ENCODE measurements around the gene CNTN2. TPM values are rescaled to one million over a fixed set of nuclear protein-coding genes. Genes with fewer than 3 reads are reported as not detected.

CNTN2 gene
- total RNA-seq, 2 experiments from 2014 or later = not detected

DNA sequence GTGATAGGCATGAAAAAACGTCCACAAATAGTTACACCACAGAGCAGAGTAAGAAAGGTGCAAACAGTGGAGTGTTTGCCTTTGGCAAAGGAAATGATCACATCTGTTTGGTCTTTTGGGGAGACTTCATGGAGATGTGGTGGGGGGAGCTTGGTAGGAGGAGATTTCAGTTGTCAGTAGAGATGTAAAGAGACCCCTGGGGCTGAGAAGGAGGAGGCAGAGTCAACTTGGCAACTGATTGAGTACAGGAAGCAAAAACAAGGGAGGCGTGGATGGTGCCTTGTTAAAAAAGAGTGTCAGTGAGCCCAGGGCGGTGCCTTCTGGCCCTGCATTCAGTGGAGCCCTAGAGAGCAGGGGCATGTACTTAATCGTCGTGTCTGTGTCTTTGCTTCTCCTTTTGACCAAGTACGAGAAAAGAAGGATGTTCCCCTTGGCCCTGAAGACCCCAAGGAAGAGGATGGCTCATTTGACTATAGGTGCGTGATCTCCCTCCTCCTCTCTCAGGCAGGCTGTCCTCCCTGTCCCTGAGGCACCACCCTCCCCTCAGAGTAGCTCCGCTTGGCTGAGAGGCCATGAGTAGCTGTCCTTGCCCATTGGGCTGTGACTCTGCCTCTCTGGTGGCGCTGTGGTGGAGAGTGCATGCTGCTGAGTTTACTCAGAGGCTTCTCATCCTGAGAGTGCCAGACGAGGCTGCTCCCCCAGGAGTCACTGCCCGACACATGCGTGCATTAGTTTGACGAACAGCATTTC lies 30.4 kb upstream of the CNTN2 start:
- Mint-ChIP-seq H3K27ac (no peak overlapping the region), H3K4me3 (no peak overlapping the region), H3K27me3 (no peaks in the 10 kb centered on the region), H3K36me3 (ENCODE audit: low read depth) (no peaks in the 10 kb centered on the region), H3K9me3 (no peaks in the 10 kb centered on the region), H3K4me1 (no peaks in the 10 kb centered on the region)
- CTCF ChIA-PET = no interaction called here
- POLR2A ChIA-PET = no interaction called here
- DNase-seq = no peak

GRCh38 chr1:205013683-205014367 lies 29.2 kb upstream of the CNTN2 start:
- no peak overlapping the region for H3K4me3 Mint-ChIP-seq
- H3K27me3 Mint-ChIP-seq = no peaks in the 10 kb centered on the region
- H3K27ac Mint-ChIP-seq = no peak overlapping the region
- no peaks in the 10 kb centered on the region for H3K4me1 Mint-ChIP-seq
- H3K36me3 Mint-ChIP-seq (ENCODE audit: low read depth) = no peaks in the 10 kb centered on the region
- H3K9me3 Mint-ChIP-seq = no peaks in the 10 kb centered on the region
- no peak for DNase-seq
- ChIA-PET POLR2A (no interaction called here), CTCF (no interaction called here)

DNA sequence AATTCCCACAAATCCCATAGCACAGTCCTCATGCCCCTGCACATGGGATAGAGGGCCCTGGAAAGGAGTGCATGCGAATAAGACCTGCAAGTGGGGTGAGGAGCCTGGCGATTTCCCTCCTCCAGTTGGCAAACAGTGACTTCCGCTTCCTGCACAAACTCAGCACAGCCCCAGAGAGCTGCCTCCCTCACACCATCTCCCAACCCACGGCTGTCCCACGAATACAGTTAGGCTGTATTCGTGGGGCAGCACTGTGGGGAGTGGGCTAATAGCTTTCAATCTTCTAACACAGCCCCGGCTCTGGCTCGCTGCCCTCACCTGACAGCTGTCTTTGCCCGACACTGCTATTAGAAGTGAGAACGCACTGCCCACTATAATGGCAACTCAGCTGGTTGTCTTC lies 28.2 kb upstream of the CNTN2 start:
- DNase-seq = no peak
- H3K4me1 Mint-ChIP-seq = no peaks in the 10 kb centered on the region
- H3K4me3 Mint-ChIP-seq = no peak overlapping the region
- POLR2A ChIA-PET = no interaction called here
- no peak overlapping the region for H3K27ac Mint-ChIP-seq
- no peaks in the 10 kb centered on the region for H3K36me3 Mint-ChIP-seq (ENCODE audit: low read depth)
- no peaks in the 10 kb centered on the region for H3K9me3 Mint-ChIP-seq
- CTCF ChIA-PET = no interaction called here
- no peaks in the 10 kb centered on the region for H3K27me3 Mint-ChIP-seq

GRCh38 chr1:205015241-205015640 lies 27.8 kb upstream of the CNTN2 start:
- Mint-ChIP-seq H3K27me3 (no peaks in the 10 kb centered on the region), H3K4me3 (no peak overlapping the region), H3K36me3 (ENCODE audit: low read depth) (no peaks in the 10 kb centered on the region), H3K4me1 (no peaks in the 10 kb centered on the region), H3K27ac (no peak overlapping the region), H3K9me3 (no peaks in the 10 kb centered on the region)
- DNase-seq = no peak
- POLR2A ChIA-PET = no interaction called here
- CTCF ChIA-PET = no interaction called here

DNA sequence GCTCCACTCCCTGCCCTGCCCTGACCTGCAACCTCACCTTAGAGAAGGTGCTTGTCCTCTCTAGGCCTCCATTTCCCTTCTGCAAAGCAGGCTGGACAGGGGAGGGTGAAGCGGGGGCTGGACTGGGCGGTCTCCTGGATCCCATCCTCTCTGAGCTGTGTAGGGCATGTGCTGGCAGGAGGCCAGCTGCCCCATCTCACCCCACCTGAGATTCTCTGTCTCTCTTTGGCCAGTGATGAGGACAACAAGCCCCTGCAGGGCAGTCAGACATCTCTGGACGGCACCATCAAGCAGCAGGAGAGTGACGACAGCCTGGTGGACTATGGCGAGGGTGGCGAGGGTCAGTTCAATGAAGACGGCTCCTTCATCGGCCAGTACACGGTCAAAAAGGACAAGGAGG lies 26.9 kb upstream of the CNTN2 start:
- Mint-ChIP-seq H3K27ac (no peak overlapping the region), H3K4me1 (no peaks in the 10 kb centered on the region), H3K4me3 (no peak overlapping the region), H3K9me3 (no peaks in the 10 kb centered on the region), H3K36me3 (ENCODE audit: low read depth) (no peaks in the 10 kb centered on the region), H3K27me3 (no peaks in the 10 kb centered on the region)
- ChIA-PET POLR2A (no interaction called here), CTCF (no interaction called here)
- no peak for DNase-seq

DNA sequence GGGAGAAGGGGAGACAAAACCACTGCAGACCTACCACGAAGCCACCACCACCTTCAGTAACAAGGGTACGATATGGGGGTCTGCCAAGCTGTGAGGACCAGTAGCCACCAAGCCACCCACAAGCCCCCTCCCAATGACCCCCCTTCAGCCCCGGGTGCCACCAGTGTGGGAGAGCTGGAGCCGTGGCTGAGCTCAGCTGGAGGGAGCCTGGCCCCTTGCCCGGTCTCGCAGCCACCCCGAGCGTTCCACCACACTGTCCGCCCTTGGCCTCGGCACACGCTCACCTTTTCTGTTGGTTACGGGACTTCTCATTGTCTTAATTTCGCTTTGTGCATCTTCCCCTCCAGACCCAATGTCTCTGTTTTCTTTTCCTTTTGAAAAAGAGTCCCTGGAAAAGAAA lies 26.4 kb upstream of the CNTN2 start:
- H3K36me3 Mint-ChIP-seq (ENCODE audit: low read depth) = no peaks in the 10 kb centered on the region
- DNase-seq = no peak
- no peaks in the 10 kb centered on the region for H3K4me1 Mint-ChIP-seq
- no peak overlapping the region for H3K27ac Mint-ChIP-seq
- POLR2A ChIA-PET = no interaction called here
- H3K9me3 Mint-ChIP-seq = no peaks in the 10 kb centered on the region
- no peaks in the 10 kb centered on the region for H3K27me3 Mint-ChIP-seq
- H3K4me3 Mint-ChIP-seq = no peak overlapping the region
- CTCF ChIA-PET = no interaction called here

DNA sequence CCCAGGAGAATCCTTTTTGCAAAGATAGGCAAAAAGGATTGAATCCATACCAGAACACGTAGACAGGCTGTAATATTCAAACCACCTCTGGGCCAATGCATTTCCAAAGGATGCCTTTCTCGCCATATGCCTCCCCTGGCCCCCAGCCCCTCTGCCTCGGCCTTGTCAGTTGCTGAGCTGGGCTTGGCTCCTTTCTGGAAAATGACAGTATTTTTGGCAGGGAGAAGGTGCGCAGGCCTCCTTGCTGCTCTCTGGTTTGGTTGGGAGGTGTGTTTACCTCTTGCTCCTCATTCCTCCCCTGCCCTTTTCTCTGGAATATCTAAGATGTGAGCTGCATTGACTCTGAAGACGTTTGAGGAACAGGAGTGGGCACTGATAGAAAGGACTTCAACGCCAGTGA lies 26.0 kb upstream of the CNTN2 start:
- Mint-ChIP-seq H3K27ac (no peak overlapping the region), H3K36me3 (ENCODE audit: low read depth) (no peaks in the 10 kb centered on the region), H3K4me1 (no peaks in the 10 kb centered on the region), H3K4me3 (no peak overlapping the region), H3K9me3 (no peaks in the 10 kb centered on the region), H3K27me3 (no peaks in the 10 kb centered on the region)
- no peak for DNase-seq
- ChIA-PET CTCF (interaction anchor here (0.7 kb wide), 1 partner anchor 58 kb away, joined by 3 read pairs; no protein-coding TSS in a partner anchor), POLR2A (no interaction called here)

DNA sequence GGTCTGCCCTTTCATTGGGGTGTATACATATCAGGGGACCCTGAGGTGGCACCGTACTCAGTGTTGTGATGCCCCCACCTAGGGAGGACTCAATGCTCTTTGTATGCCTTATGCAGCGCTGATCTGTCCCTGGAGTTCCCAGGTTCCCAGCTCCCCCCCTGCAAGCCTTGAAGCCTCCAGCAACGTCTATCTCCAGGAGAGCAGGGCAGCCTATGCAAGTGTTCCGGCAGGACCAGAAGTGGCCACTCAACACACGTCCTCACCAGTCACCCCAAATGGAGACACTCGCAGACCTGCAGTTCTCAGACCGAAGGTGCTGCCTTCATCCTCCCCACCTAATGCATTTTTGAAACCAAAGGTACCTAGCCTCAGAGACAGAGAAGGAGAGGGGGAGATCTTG lies 25.2 kb upstream of the CNTN2 start:
- no peaks in the 10 kb centered on the region for H3K27me3 Mint-ChIP-seq
- CTCF ChIA-PET = interaction anchor here (0.7 kb wide), 1 partner anchor 58 kb away, joined by 3 read pairs; no protein-coding TSS in a partner anchor
- no peaks in the 10 kb centered on the region for H3K36me3 Mint-ChIP-seq (ENCODE audit: low read depth)
- H3K9me3 Mint-ChIP-seq = no peaks in the 10 kb centered on the region
- H3K27ac Mint-ChIP-seq = no peak overlapping the region
- no peak overlapping the region for H3K4me3 Mint-ChIP-seq
- POLR2A ChIA-PET = no interaction called here
- no peak for DNase-seq
- no peaks in the 10 kb centered on the region for H3K4me1 Mint-ChIP-seq

DNA sequence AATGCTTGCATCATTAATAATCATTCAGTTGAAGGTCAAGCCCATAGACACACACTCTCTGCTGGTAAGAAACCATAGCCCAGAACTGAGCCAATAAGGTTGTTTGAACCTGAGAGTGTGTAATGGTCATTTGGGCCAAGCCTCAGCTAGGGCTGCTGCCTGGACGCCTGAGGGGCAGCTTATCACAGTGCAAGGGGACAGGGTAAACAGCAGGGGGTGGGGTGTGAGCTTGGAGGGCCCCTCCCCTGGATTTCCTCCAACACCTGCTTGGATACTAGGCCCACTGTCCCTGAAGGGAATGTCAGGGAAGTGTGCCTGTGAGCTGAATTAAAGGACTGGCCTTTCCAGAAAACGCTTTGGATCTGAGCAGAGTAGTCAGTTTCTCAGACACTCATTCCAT lies 24.6 kb upstream of the CNTN2 start:
- ChIA-PET POLR2A (no interaction called here), CTCF (no interaction called here)
- no peak for DNase-seq
- H3K4me1 Mint-ChIP-seq = no peaks in the 10 kb centered on the region
- H3K9me3 Mint-ChIP-seq = no peaks in the 10 kb centered on the region
- no peak overlapping the region for H3K4me3 Mint-ChIP-seq
- no peaks in the 10 kb centered on the region for H3K36me3 Mint-ChIP-seq (ENCODE audit: low read depth)
- H3K27me3 Mint-ChIP-seq = no peaks in the 10 kb centered on the region
- H3K27ac Mint-ChIP-seq = no peak overlapping the region

GRCh38 chr1:205020466-205020865 lies 22.5 kb upstream of the CNTN2 start:
- no peaks in the 10 kb centered on the region for H3K4me1 Mint-ChIP-seq
- H3K27ac Mint-ChIP-seq = no peak overlapping the region
- no peaks in the 10 kb centered on the region for H3K36me3 Mint-ChIP-seq (ENCODE audit: low read depth)
- no peaks in the 10 kb centered on the region for H3K27me3 Mint-ChIP-seq
- H3K4me3 Mint-ChIP-seq = no peak overlapping the region
- ChIA-PET CTCF (no interaction called here), POLR2A (no interaction called here)
- DNase-seq = no peak
- no peaks in the 10 kb centered on the region for H3K9me3 Mint-ChIP-seq

DNA sequence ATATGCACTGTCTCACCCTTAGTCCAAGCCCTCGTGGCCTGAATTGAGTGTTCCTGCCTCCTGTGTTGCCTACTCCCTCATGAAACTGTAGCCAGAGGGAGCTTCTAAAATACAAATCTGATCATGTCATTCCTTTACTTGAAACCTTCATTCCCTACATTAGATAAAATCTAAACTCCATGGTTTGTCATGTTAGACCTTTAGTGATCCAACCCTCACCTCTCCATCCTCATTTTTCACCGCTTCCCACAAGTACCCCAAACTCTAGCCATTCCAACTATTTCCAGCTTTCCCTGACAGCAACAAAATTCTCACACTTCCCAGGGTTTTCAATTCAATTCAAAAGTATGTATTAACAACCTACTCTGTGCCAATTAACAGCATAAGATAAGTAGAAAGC lies 18.3 kb upstream of the CNTN2 start:
- no peaks in the 10 kb centered on the region for H3K27me3 Mint-ChIP-seq
- no peak overlapping the region for H3K4me3 Mint-ChIP-seq
- no peaks in the 10 kb centered on the region for H3K4me1 Mint-ChIP-seq
- DNase-seq = no peak
- H3K27ac Mint-ChIP-seq = no peak overlapping the region
- H3K9me3 Mint-ChIP-seq = no peaks in the 10 kb centered on the region
- no peaks in the 10 kb centered on the region for H3K36me3 Mint-ChIP-seq (ENCODE audit: low read depth)
- ChIA-PET CTCF (no interaction called here), POLR2A (no interaction called here)

DNA sequence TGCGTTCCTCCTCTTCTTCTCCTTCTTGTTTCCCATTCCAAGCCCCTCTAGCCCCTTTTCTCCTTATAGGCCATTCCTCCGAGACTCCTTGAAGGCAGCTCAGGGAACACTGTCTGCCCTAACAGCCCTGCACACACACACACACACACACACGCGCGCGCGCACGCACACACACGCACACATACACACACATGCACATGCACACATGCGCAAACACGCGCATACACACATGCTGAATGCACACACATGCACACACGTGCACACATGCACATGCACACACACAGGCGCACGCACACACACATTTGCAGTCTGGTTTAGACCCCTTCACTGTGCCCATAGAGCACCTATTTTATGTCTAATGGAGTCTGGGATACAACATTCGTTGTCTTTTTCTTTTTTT lies 17.8 kb upstream of the CNTN2 start:
- ChIA-PET POLR2A (no interaction called here), CTCF (no interaction called here)
- Mint-ChIP-seq H3K27ac (no peak overlapping the region), H3K4me3 (no peak overlapping the region), H3K27me3 (no peaks in the 10 kb centered on the region), H3K4me1 (no peaks in the 10 kb centered on the region), H3K36me3 (ENCODE audit: low read depth) (no peaks in the 10 kb centered on the region), H3K9me3 (no peaks in the 10 kb centered on the region)
- no peak for DNase-seq

GRCh38 chr1:205026181-205026580 lies 16.8 kb upstream of the CNTN2 start:
- ChIA-PET POLR2A (interaction anchor here (0.6 kb wide), 1 partner anchor 54 kb away, joined by 3 read pairs; no protein-coding TSS in a partner anchor), CTCF (no interaction called here)
- Mint-ChIP-seq H3K27me3 (no peaks in the 10 kb centered on the region), H3K9me3 (no peaks in the 10 kb centered on the region), H3K4me3 (no peak overlapping the region), H3K27ac (no peak overlapping the region), H3K36me3 (ENCODE audit: low read depth) (no peaks in the 10 kb centered on the region), H3K4me1 (no peaks in the 10 kb centered on the region)
- no peak for DNase-seq

GRCh38 chr1:205028390-205028789 lies 14.6 kb upstream of the CNTN2 start:
- Mint-ChIP-seq H3K36me3 (ENCODE audit: low read depth) (no peaks in the 10 kb centered on the region), H3K4me1 (no peaks in the 10 kb centered on the region), H3K4me3 (no peak overlapping the region), H3K9me3 (no peaks in the 10 kb centered on the region), H3K27me3 (no peaks in the 10 kb centered on the region), H3K27ac (no peak overlapping the region)
- POLR2A ChIA-PET = no interaction called here
- DNase-seq = no peak
- CTCF ChIA-PET = interaction anchor here (1.7 kb wide), 1 partner anchor 20 kb away, joined by 3 read pairs; no protein-coding TSS in a partner anchor

All from activated CD4-positive, alpha-beta T cell treated with anti-CD3 and anti-CD28 coated beads, Interleukin-2, amount 10 ng/mL, durations not matched to agents 7 days and 5 days (primary cell).